Gastrocnemius medialis (tissue), 4 donors: Measurements from ENCODE around the gene LEUTX.
"Not testable (repeated sequence)": the region's sequence is repeated elsewhere in the genome, so short reads cannot be mapped to it uniquely, and the experiment has no call there.

Experiments used
- POLR2A ChIP-seq, 2 donors: fragments of 450-650 bp; IDR thresholded peaks; one replicate each; pipeline ENCODE4 v1.6.1; 2017; ENCODE audit warnings: antibody characterized with exemption in 2 of 2, mild to moderate bottlenecking in 2 of 2, moderate library complexity in 2 of 2
- TF ChIP-seq, protein P1 (sequence below), 5 experiments: fragments of 450-650 bp in 3 of 5; fragments of 200-600 bp in 2 of 5; sonication (generic) in 2 of 5; IDR thresholded peaks in 4 of 5; conservative IDR thresholded peaks in 1 of 5; 1 replicate in 4 of 5; 2 replicates in 1 of 5; pipeline ENCODE4 v1.5.1; 2016 to 2019; ENCODE audit warnings: antibody characterized with exemption in 5 of 5, mild to moderate bottlenecking in 3 of 5, moderate library complexity in 3 of 5

DNA sequence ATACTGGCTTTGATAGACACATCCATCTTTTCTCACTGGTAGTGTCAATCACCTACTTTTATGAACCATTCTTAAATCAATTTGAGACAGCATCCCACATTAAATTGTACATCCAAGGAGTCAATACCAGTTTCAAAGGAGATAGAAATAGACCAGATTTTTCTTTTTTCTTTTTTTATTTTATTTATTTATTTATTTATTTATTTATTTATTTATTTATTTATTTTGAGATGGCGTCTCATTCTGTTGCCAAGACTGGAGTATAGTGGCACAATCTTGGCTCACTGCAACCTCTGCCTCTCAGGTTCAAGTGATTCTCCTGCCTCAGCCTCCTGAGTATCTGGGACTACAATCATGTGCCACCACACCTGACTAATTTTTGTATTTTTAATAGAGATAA is 16.8 kb upstream of the LEUTX start:
- TF ChIP-seq, protein P1, sequence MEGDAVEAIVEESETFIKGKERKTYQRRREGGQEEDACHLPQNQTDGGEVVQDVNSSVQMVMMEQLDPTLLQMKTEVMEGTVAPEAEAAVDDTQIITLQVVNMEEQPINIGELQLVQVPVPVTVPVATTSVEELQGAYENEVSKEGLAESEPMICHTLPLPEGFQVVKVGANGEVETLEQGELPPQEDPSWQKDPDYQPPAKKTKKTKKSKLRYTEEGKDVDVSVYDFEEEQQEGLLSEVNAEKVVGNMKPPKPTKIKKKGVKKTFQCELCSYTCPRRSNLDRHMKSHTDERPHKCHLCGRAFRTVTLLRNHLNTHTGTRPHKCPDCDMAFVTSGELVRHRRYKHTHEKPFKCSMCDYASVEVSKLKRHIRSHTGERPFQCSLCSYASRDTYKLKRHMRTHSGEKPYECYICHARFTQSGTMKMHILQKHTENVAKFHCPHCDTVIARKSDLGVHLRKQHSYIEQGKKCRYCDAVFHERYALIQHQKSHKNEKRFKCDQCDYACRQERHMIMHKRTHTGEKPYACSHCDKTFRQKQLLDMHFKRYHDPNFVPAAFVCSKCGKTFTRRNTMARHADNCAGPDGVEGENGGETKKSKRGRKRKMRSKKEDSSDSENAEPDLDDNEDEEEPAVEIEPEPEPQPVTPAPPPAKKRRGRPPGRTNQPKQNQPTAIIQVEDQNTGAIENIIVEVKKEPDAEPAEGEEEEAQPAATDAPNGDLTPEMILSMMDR (IDR thresholded peaks at IDR 0.05 in 4 of 5, conservative IDR thresholded peaks at IDR 0.05 in 1 of 5), result not testable (repeated sequence)
- TF ChIP-seq POLR2A (IDR thresholded peaks at IDR 0.05), result not testable (repeated sequence)
